ENCODE data around the gene PODXL.

DNA sequence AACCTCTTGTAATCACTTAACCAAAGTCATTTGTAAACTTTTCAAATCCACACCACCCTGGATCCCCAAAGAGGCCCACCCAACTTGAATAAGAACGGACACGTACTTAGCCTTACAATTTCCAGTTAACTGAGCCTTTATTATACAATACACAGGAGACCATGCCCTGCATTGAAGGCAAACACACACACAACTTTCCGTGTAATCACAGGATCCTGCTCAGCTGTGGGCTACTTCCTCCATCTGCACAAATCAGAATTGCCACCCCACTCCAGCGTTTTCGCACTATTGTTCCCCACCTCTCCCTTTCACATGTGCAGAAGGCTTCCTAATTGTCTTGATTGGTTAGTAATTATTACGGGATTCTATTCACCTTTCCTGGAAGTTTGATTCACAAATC, 12.1 kb upstream of the PODXL start:
- TF ChIP-seq, protein P1, sequence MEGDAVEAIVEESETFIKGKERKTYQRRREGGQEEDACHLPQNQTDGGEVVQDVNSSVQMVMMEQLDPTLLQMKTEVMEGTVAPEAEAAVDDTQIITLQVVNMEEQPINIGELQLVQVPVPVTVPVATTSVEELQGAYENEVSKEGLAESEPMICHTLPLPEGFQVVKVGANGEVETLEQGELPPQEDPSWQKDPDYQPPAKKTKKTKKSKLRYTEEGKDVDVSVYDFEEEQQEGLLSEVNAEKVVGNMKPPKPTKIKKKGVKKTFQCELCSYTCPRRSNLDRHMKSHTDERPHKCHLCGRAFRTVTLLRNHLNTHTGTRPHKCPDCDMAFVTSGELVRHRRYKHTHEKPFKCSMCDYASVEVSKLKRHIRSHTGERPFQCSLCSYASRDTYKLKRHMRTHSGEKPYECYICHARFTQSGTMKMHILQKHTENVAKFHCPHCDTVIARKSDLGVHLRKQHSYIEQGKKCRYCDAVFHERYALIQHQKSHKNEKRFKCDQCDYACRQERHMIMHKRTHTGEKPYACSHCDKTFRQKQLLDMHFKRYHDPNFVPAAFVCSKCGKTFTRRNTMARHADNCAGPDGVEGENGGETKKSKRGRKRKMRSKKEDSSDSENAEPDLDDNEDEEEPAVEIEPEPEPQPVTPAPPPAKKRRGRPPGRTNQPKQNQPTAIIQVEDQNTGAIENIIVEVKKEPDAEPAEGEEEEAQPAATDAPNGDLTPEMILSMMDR (IDR thresholded peaks at IDR 0.05; ENCODE audit: poor library complexity, severe bottlenecking) = no peak
- TF ChIP-seq EZH2 (IDR thresholded peaks at IDR 0.05; ENCODE audit: borderline replicate concordance, insufficient read depth, low read length, poor library complexity, severe bottlenecking) = no peak
- no peak for TF ChIP-seq POLR2AphosphoS5 (IDR thresholded peaks at IDR 0.05)
- TF ChIP-seq SMC3 (conservative IDR thresholded peaks at IDR 0.05; ENCODE audit: poor library complexity) = no peak

Data from neural cell (in vitro differentiated cells).